Transverse colon (tissue), 3 donors: ENCODE data around the gene PRR29.

Experiments
- CTCF ChIP-seq, 5 experiments: fragments of 200-600 bp in 3 of 5; fragments of 450-650 bp in 2 of 5; sonication (generic) in 3 of 5; IDR thresholded peaks; 1 replicate in 2 of 5; 2 replicates in 3 of 5; pipeline ENCODE4 v1.5.1; 2016 to 2017; ENCODE audit warnings: antibody characterized with exemption in 5 of 5, inconsistent platforms in 3 of 5, mild to moderate bottlenecking in 2 of 5, moderate library complexity in 1 of 5
- POLR2A ChIP-seq: fragments of 450-650 bp; IDR thresholded peaks from one replicate; pipeline ENCODE4 v1.6.1; 2016; ENCODE audit warnings: antibody characterized with exemption, mild to moderate bottlenecking, moderate library complexity

- no peak for TF ChIP-seq CTCF (IDR thresholded peaks at IDR 0.05)
- TF ChIP-seq POLR2A = no peak
Measured at GRCh38 chr17:64001091-64001579, 3.0 kb downstream of the PRR29 start.
